ENCODE results near the gene C11orf97.
"Not testable (repeated sequence)": the region's sequence is repeated elsewhere in the genome, so short reads cannot be mapped to it uniquely, and the experiment has no call there.

Gene C11orf97

DNA sequence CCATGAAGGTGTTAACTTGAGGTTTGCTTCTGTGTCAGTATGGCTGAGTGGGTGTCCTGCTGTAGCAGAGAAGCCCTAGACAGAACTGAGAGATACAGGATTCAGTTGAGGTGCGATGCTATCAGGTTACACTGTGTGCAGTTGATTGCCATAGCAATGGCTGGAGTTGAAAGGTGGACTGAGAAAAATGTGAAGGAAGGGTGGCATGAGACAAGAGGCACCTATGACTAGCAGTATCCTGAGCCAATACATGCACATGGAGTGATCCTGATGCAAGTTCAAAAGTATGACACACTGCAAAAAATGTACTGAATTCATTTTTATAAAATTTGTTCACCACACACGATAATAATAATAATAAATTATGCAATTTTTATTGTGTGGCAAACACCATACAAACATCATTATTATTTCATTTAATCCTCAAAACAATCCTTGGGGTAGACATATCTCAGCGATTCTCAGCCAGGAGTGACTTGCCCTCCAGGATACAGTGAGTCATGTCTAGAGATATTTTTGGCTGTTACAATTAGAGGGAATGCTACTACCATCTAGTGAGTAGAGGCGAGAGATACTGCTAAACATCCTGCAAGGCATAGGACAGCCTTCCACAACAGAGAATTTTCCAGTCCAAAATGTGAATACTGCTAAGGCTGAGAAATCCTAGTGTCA, 51.1 kb downstream of the C11orf97 start:
- TF ChIP-seq, protein P1, sequence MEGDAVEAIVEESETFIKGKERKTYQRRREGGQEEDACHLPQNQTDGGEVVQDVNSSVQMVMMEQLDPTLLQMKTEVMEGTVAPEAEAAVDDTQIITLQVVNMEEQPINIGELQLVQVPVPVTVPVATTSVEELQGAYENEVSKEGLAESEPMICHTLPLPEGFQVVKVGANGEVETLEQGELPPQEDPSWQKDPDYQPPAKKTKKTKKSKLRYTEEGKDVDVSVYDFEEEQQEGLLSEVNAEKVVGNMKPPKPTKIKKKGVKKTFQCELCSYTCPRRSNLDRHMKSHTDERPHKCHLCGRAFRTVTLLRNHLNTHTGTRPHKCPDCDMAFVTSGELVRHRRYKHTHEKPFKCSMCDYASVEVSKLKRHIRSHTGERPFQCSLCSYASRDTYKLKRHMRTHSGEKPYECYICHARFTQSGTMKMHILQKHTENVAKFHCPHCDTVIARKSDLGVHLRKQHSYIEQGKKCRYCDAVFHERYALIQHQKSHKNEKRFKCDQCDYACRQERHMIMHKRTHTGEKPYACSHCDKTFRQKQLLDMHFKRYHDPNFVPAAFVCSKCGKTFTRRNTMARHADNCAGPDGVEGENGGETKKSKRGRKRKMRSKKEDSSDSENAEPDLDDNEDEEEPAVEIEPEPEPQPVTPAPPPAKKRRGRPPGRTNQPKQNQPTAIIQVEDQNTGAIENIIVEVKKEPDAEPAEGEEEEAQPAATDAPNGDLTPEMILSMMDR (IDR thresholded peaks at IDR 0.05; ENCODE audit: control insufficient read depth, insufficient read depth, low read depth, low read length, missing control alignments): peak; percentile 57
- DNase-seq (ENCODE audit: low read depth): no peak
- no peak overlapping the region for H3K4me3 ChIP-seq (ENCODE audit: control insufficient read depth, low read depth, low read length)

DNA sequence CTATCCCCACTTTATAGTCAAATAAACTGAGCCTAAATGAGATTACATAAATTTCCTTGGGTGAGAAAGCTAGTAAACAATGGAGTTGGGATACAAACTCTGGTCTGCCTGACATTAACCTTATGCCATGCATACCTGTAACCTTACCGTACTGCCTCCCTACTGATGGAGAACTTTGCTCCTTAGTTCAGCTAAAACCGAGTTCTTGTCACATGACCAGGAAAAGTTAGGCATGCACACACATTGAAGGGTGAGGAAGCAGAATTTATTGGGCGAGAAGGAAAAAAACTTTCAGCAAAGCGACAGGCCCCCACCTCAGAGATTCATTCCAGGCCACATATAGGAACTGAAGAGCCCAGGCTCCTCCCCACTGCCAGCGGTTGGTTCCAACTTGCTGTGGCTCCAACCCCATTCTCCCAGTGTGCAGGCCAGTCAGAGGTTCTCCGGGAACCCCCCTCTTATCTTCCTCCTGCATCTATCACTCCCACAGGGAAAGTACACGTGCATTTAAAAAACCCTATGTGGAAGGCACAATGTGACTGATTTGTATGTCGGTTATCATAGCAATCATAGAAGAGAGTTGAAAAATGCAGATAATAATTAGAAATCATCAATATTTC, 51.7 kb downstream of the C11orf97 start:
- TF ChIP-seq, protein P1 (IDR thresholded peaks at IDR 0.05; ENCODE audit: control insufficient read depth, insufficient read depth, low read depth, low read length, missing control alignments): no peak
- DNase-seq (ENCODE audit: low read depth): no peak
- H3K4me3 ChIP-seq (ENCODE audit: control insufficient read depth, low read depth, low read length): no peak overlapping the region

DNA sequence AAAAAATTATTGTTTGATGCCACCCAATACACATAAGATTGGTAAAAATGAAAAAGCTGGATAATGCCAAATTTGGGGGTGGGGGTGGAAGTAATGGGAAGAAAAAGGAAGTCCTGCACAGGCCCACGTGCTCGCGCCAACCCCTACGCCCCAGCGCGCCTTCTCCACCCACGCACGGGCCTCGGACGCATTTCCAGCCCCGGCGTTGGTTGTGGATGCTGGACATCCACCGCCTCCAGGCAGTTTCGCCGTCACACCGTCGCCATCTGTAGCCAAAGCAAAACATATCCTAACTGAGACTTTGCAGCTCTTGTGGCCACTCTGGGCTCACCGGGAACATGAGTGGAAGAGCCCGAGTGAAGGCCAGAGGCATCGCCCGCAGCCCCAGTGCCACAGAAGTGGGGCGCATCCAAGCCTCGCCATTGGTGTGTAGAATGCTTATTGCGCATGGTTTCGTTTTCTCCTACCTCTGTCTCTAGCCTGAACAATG, 55.0 kb downstream of the C11orf97 start, which contains the start of gene PIWIL4:
Gene PIWIL4, plus strand, starts transcription at position 188 of the 490 bp plus-strand sequence. Its CDS starts 151 bp downstream, at position 339.
- no peak for DNase-seq (ENCODE audit: low read depth)
- no peak within 1 kb of the TSS for H3K4me3 ChIP-seq (ENCODE audit: control insufficient read depth, low read depth, low read length)
- TF ChIP-seq, protein P1 (IDR thresholded peaks at IDR 0.05; ENCODE audit: control insufficient read depth, insufficient read depth, low read depth, low read length, missing control alignments): no peak

DNA sequence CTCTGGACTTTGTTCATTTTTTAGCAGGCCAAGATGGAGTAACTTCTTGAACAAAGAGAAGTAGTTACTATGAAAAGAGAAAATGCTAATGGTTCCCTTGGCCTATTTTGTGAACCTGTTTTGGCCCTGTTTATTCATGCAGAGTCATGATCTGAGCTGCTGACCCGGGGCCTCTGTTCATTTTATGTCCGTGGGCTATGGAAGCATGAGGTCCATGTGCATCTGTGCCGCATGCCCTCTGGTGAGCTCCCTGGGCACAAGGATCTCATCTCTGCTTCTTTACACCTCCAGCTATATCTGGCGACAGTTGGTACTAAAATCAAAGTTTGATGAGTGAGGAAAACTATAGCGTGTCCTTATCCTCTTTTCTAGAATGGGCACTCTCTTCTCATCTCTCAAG, 55.9 kb downstream of the C11orf97 start:
- TF ChIP-seq, protein P1 (IDR thresholded peaks at IDR 0.05; ENCODE audit: control insufficient read depth, insufficient read depth, low read depth, low read length, missing control alignments): no peak
- no peak overlapping the region for H3K4me3 ChIP-seq (ENCODE audit: control insufficient read depth, low read depth, low read length)

DNA sequence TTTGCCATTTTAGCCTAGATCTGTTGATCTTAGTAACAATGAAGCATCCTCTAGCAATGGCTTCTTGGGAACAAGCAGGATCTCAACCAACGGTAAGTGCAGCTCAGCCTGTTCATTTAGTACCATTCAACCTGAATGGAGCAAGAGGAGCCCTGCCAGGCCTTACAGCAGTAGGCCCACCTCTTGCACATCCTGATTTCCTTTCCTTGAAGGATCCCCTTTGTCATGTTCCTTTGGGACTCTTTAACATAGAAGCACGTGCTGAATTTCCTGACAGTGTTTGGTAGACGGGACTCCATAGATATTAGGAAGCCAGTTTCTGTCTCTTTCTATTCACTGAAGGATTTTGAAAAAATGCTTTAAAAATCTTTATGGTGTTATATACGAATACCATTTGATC, 56.5 kb downstream of the C11orf97 start:
- H3K4me3 ChIP-seq (ENCODE audit: control insufficient read depth, low read depth, low read length): no peak overlapping the region
- TF ChIP-seq, protein P1 (IDR thresholded peaks at IDR 0.05; ENCODE audit: control insufficient read depth, insufficient read depth, low read depth, low read length, missing control alignments): no peak
- no peak for DNase-seq (ENCODE audit: low read depth)

More for the DNA sequence above, 55.9 kb downstream of the C11orf97 start:
- DNase-seq (ENCODE audit: low read depth): no peak

DNA sequence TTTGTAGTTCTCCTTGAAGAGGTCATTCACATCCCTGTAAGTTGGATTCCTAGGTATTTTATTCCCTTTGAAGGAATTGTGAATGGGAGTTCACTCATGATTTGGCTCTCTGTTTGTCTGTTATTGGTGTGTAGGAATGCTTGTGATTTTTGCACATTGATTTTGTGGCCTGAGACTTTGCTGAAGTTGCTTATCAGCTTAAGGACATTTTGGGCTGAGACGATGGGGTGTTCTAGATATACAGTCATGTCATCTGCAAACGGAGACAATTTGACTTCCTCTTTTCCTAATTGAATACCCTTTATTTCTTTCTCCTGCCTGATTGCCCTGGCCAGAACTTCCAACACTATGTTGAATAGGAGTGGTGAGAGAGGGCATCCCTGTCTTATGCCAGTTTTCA, 60.7 kb downstream of the C11orf97 start:
- not testable (repeated sequence) for DNase-seq (ENCODE audit: low read depth); H3K4me3 ChIP-seq (ENCODE audit: control insufficient read depth, low read depth, low read length)
